ENCODE measurements around the gene CPT1B.
"Not testable (repeated sequence)": the region's sequence is repeated elsewhere in the genome, so short reads cannot be mapped to it uniquely, and the experiment has no call there.

Gene CPT1B

GRCh38 chr22:50609599-50609998 is 31.4 kb upstream of the CPT1B start:
- DNase-seq (ENCODE audit: low read depth in 2 of 2), result no peak

GRCh38 chr22:50608996-50609395 is 30.8 kb upstream of the CPT1B start:
- no peak for DNase-seq (ENCODE audit: low read depth in 2 of 2)

- DNase-seq (ENCODE audit: low read depth in 2 of 2), result not testable (repeated sequence)
Measured at GRCh38 chr22:50608058-50608840, 30.0 kb upstream of the CPT1B start.

- no peak for DNase-seq (ENCODE audit: low read depth in 2 of 2)
Measured at GRCh38 chr22:50607659-50608020, 29.4 kb upstream of the CPT1B start.

- DNase-seq (ENCODE audit: low read depth in 2 of 2), result no peak
Measured at GRCh38 chr22:50606946-50607658, 28.9 kb upstream of the CPT1B start.

GRCh38 chr22:50606165-50606945 is 28.1 kb upstream of the CPT1B start:
- DNase-seq (ENCODE audit: low read depth in 2 of 2), result no peak

- DNase-seq (ENCODE audit: low read depth in 2 of 2), result no peak
Measured at GRCh38 chr22:50605613-50606074, 27.4 kb upstream of the CPT1B start.

GRCh38 chr22:50605002-50605612 is 26.9 kb upstream of the CPT1B start:
- no peak for DNase-seq (ENCODE audit: low read depth in 2 of 2)

GRCh38 chr22:50604256-50605001 is 26.2 kb upstream of the CPT1B start:
- no peak for DNase-seq (ENCODE audit: low read depth in 2 of 2)

- DNase-seq (ENCODE audit: low read depth in 2 of 2), result no peak
Measured at GRCh38 chr22:50603511-50604255, 25.5 kb upstream of the CPT1B start.

- no peak for DNase-seq (ENCODE audit: low read depth in 2 of 2)
Measured at GRCh38 chr22:50602338-50602700, 24.1 kb upstream of the CPT1B start.

- DNase-seq (ENCODE audit: low read depth in 2 of 2), result no peak
Measured at GRCh38 chr22:50601669-50602337, 23.6 kb upstream of the CPT1B start.

- DNase-seq (ENCODE audit: low read depth in 2 of 2), result no peak
Measured at GRCh38 chr22:50600967-50601668, 22.9 kb upstream of the CPT1B start.

- no peak for DNase-seq (ENCODE audit: low read depth in 2 of 2)
Measured at GRCh38 chr22:50600538-50600937, 22.3 kb upstream of the CPT1B start, which contains the start of gene MAPK8IP2. Gene MAPK8IP2, plus strand, starts transcription at chr22:50600793. Its CDS starts 26 bp downstream, at chr22:50600819.

- DNase-seq (ENCODE audit: low read depth in 2 of 2), result peak in 1 of 2 donors; percentile 28
Measured at GRCh38 chr22:50599816-50600455, 21.7 kb upstream of the CPT1B start.

GRCh38 chr22:50597097-50597496 is 18.9 kb upstream of the CPT1B start:
- no peak for DNase-seq (ENCODE audit: low read depth in 2 of 2)

- no peak for DNase-seq (ENCODE audit: low read depth in 2 of 2)
Measured at GRCh38 chr22:50595189-50595588, 17.0 kb upstream of the CPT1B start.

GRCh38 chr22:50587407-50587806 is 9.2 kb upstream of the CPT1B start:
- no peak for DNase-seq (ENCODE audit: low read depth in 2 of 2)

GRCh38 chr22:50586416-50586815 is 8.2 kb upstream of the CPT1B start:
- no peak for DNase-seq (ENCODE audit: low read depth in 2 of 2)

Measured in stimulated activated CD8-positive, alpha-beta memory T cell treated with anti-CD3 and anti-CD28 coated beads, Interleukin-7, amount 100 ng/mL, for 4 hours (primary cell).